H9 (cell line): ENCODE measurements around the gene CDH13. TPM values are rescaled to one million over a fixed set of nuclear protein-coding genes. Genes with fewer than 3 reads are reported as not detected.

Experiments used
- DNase-seq: peaks from one replicate; pipeline ENCODE4 v3.0.0-alpha.2; 2017
- H2AFZ ChIP-seq: one replicate; pipeline ENCODE4 v1.6.1; 2013; ENCODE audit warnings: mild to moderate bottlenecking, low read length, control low read depth, moderate library complexity
- H2AK5ac ChIP-seq: 2 replicates; pipeline ENCODE4 v1.6.1; 2013; ENCODE audit warnings: low read length, control low read depth, mixed read lengths; ENCODE audit not compliant: insufficient read length
- H2BK120ac ChIP-seq: one replicate; pipeline ENCODE4 v1.6.1; 2013; ENCODE audit warnings: low read depth, mild to moderate bottlenecking, low read length, control low read depth, inconsistent platforms; ENCODE audit not compliant: poor library complexity, severe bottlenecking
- H2BK12ac ChIP-seq: 2 replicates; pipeline ENCODE4 v1.6.1; 2013; ENCODE audit warnings: low read length, control low read depth, mixed read lengths, low read depth; ENCODE audit not compliant: insufficient read length
- H2BK15ac ChIP-seq: 2 replicates; pipeline ENCODE4 v1.6.1; 2013; ENCODE audit warnings: low read depth, low read length, control low read depth
- H2BK20ac ChIP-seq: one replicate; pipeline ENCODE4 v1.6.1; 2013; ENCODE audit warnings: low read depth, mild to moderate bottlenecking, low read length, control low read depth, inconsistent platforms; ENCODE audit not compliant: poor library complexity, severe bottlenecking
- H2BK5ac ChIP-seq: 2 replicates; pipeline ENCODE4 v1.6.1; 2013; ENCODE audit warnings: low read length, control low read depth, mixed read lengths; ENCODE audit not compliant: insufficient read length
- H3K14ac ChIP-seq: 2 replicates; pipeline ENCODE4 v1.6.1; 2013; ENCODE audit warnings: low read length, control low read depth; ENCODE audit not compliant: insufficient read depth
- H3K18ac ChIP-seq: 2 replicates; pipeline ENCODE4 v1.6.1; 2013; ENCODE audit warnings: low read depth, mild to moderate bottlenecking, mixed read lengths, low read length, control low read depth; ENCODE audit not compliant: insufficient read length
- H3K23ac ChIP-seq: 2 replicates; pipeline ENCODE4 v1.6.1; 2013; ENCODE audit warnings: low read length, control low read depth, mixed read lengths, low read depth; ENCODE audit not compliant: insufficient read length
- H3K23me2 ChIP-seq: 2 replicates; pipeline ENCODE4 v1.6.1; 2013; ENCODE audit warnings: low read depth, mild to moderate bottlenecking, mixed read lengths, low read length, control low read depth; ENCODE audit not compliant: insufficient read length, poor library complexity, severe bottlenecking
- H3K27ac ChIP-seq: 2 replicates; pipeline ENCODE4 v1.5.1; 2013; ENCODE audit warnings: low read length, control low read depth, mixed read lengths, low read depth; ENCODE audit not compliant: insufficient read length
- H3K27me3 ChIP-seq: 2 replicates; pipeline ENCODE4 v1.6.1; 2013; ENCODE audit warnings: low read length, control low read depth, inconsistent platforms; ENCODE audit not compliant: insufficient read depth
- H3K4ac ChIP-seq: 2 replicates; pipeline ENCODE4 v1.6.1; 2013; ENCODE audit warnings: low read depth, mild to moderate bottlenecking, control low read depth, inconsistent platforms, low read length, moderate library complexity
- H3K4me1 ChIP-seq: 2 replicates; pipeline ENCODE4 v1.6.1; 2013; ENCODE audit warnings: low read length, control low read depth, inconsistent platforms; ENCODE audit not compliant: insufficient read depth
- H3K4me2 ChIP-seq: 2 replicates; pipeline ENCODE4 v1.6.1; 2013; ENCODE audit warnings: low read length, control low read depth, mixed read lengths; ENCODE audit not compliant: insufficient read length, insufficient read depth
- H3K56ac ChIP-seq: 2 replicates; pipeline ENCODE4 v1.6.1; 2013; ENCODE audit warnings: low read depth, mild to moderate bottlenecking, mixed read lengths, low read length, control low read depth; ENCODE audit not compliant: insufficient read length
- H3K79me1 ChIP-seq: 2 replicates; pipeline ENCODE4 v1.6.1; 2013; ENCODE audit warnings: low read depth, mild to moderate bottlenecking, moderate library complexity, low read length, control low read depth, inconsistent platforms; ENCODE audit not compliant: insufficient read depth, poor library complexity, severe bottlenecking
- H3K79me2 ChIP-seq: 2 replicates; pipeline ENCODE4 v1.6.1; 2013; ENCODE audit warnings: low read length, control low read depth, inconsistent platforms; ENCODE audit not compliant: insufficient read depth
- H3K9ac ChIP-seq: 2 replicates; pipeline ENCODE4 v1.6.1; 2013; ENCODE audit warnings: low read length, control low read depth, mixed read lengths; ENCODE audit not compliant: insufficient read length; ENCODE audit errors: extremely low read depth
- H3K9me3 ChIP-seq: one replicate; pipeline ENCODE4 v1.6.1; 2013; ENCODE audit warnings: low read depth, low read length, inconsistent platforms; ENCODE audit not compliant: control insufficient read depth
- H3T11ph ChIP-seq: one replicate; pipeline ENCODE4 v1.6.1; 2013; ENCODE audit warnings: mild to moderate bottlenecking, low read length, control low read depth, inconsistent platforms
- H4K20me1 ChIP-seq: one replicate; pipeline ENCODE4 v1.6.1; 2013; ENCODE audit not compliant: control insufficient read depth, insufficient read length, insufficient read depth
- H4K5ac ChIP-seq: 2 replicates; pipeline ENCODE4 v1.6.1; 2013; ENCODE audit warnings: low read depth, mild to moderate bottlenecking, mixed read lengths, low read length, control low read depth; ENCODE audit not compliant: insufficient read length
- H4K8ac ChIP-seq: replicated peaks from 2 replicates; pipeline ENCODE4 v1.6.1; 2013; ENCODE audit warnings: low read length, control low read depth, mixed read lengths, low read depth; ENCODE audit not compliant: insufficient read length
- H4K91ac ChIP-seq: 2 replicates; pipeline ENCODE4 v1.6.1; 2013; ENCODE audit warnings: low read depth, mild to moderate bottlenecking, moderate library complexity, mixed read lengths, low read length, control low read depth; ENCODE audit not compliant: insufficient read length
- H3K27ac Mint-ChIP-seq, 3 experiments: 2 replicates in 2 of 3; 3 replicates in 1 of 3; pipeline ENCODE4 v1.8.0; 2020 to 2021; ENCODE audit warnings: mixed read lengths in 3 of 3, mild to moderate bottlenecking in 1 of 3, moderate library complexity in 1 of 3
- H3K27me3 Mint-ChIP-seq: 2 replicates; pipeline ENCODE4 v1.8.0; 2021; ENCODE audit warnings: low read depth, mild to moderate bottlenecking, moderate library complexity, mixed read lengths
- H3K36me3 Mint-ChIP-seq, 3 experiments: 2 replicates in 2 of 3; 3 replicates in 1 of 3; pipeline ENCODE4 v1.8.0; 2020 to 2021; ENCODE audit warnings: low read depth in 3 of 3, mixed read lengths in 3 of 3; ENCODE audit not compliant: insufficient read depth in 1 of 3
- H3K4me1 Mint-ChIP-seq, 2 experiments: 2 replicates each; pipeline ENCODE4 v1.8.0; 2020; ENCODE audit warnings: mixed read lengths in 2 of 2
- H3K4me3 Mint-ChIP-seq, 2 experiments: 2 replicates in 1 of 2; 3 replicates in 1 of 2; pipeline ENCODE4 v1.8.0; 2020 to 2021; ENCODE audit warnings: mild to moderate bottlenecking in 2 of 2, mixed read lengths in 2 of 2, moderate library complexity in 1 of 2
- H3K9me3 Mint-ChIP-seq, 2 experiments: 2 replicates in 1 of 2; 3 replicates in 1 of 2; pipeline ENCODE4 v1.8.0; 2020; ENCODE audit warnings: mild to moderate bottlenecking in 2 of 2, mixed read lengths in 2 of 2, moderate library complexity in 1 of 2
- WGBS: extraction: QIAGEN DNeasy Blood & Tissue Kit; methylation state at CpG from one replicate; pipeline ENCODE4 v1.1.7; 2013; ENCODE audit warnings: missing lambda C conversion rate, low lambda C conversion rate, mixed read lengths; ENCODE audit not compliant: insufficient read length; ENCODE audit errors: extremely low coverage; 5-methylcytosine and 5-hydroxymethylcytosine counted together
- total RNA-seq: library from RNA; stranded (reverse); gene quantifications from 2 replicates; pipeline ENCODE4 v1.2.1, GENCODE V29; 2021
- TF ChIP-seq, protein P1 (sequence below): fragments of 200-600 bp; sonication (generic); conservative IDR thresholded peaks from 3 replicates; pipeline ENCODE4 v1.8.0; 2021; ENCODE audit warnings: antibody characterized with exemption, mild to moderate bottlenecking

The CDH13 gene
- total RNA-seq, 1 experiment from 2014 or later: 1.5 TPM

DNA sequence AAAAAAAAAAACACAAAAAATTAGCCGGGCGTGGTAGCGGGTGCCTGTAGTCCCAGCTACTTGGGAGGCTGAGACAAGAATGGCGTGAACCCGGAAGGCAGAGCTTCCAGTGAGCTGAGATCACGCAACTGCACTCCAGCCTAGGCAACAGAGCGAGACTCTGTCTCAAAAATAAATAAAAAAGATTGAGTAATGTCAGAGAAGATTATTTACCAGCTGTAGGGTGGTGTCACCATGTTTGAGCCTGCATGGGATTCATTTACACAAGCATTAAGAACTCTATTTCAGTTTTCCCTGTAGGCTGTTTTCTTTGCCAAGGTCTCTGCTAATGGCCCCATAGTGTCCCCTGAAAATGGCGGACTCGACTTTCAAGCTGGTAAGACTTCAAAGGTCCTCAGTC is 575.0 kb downstream of the CDH13 start:
- Histone ChIP-seq H2BK120ac (no peak overlapping the region), H3T11ph (no peak overlapping the region), H4K91ac (no peak overlapping the region), H2BK5ac (no peak overlapping the region), H3K9ac (no peak overlapping the region), H3K79me2 (no peaks in the 10 kb centered on the region), H3K56ac (no peak overlapping the region), H2AK5ac (no peak overlapping the region), H3K4me1 (no peaks in the 10 kb centered on the region), H3K27ac (no peak overlapping the region), H2BK15ac (no peak overlapping the region), H2BK20ac (no peak overlapping the region), H3K18ac (no peak overlapping the region), H2BK12ac (no peak overlapping the region), H4K8ac (no peak overlapping the region), H3K27me3 (no peaks in the 10 kb centered on the region; the same call in 1 of the 2 replicates), H3K79me1 (no peaks in the 10 kb centered on the region), H3K23ac (no peak overlapping the region), H4K20me1 (no peaks in the 10 kb centered on the region), H4K5ac (no peak overlapping the region), H3K14ac (no peak overlapping the region), H3K9me3 (no peaks in the 10 kb centered on the region), H2AFZ (no peak overlapping the region), H3K23me2 (no peaks in the 10 kb centered on the region), H3K4ac (no peak overlapping the region), H3K4me2 (no peak overlapping the region)
- TF ChIP-seq, protein P1, sequence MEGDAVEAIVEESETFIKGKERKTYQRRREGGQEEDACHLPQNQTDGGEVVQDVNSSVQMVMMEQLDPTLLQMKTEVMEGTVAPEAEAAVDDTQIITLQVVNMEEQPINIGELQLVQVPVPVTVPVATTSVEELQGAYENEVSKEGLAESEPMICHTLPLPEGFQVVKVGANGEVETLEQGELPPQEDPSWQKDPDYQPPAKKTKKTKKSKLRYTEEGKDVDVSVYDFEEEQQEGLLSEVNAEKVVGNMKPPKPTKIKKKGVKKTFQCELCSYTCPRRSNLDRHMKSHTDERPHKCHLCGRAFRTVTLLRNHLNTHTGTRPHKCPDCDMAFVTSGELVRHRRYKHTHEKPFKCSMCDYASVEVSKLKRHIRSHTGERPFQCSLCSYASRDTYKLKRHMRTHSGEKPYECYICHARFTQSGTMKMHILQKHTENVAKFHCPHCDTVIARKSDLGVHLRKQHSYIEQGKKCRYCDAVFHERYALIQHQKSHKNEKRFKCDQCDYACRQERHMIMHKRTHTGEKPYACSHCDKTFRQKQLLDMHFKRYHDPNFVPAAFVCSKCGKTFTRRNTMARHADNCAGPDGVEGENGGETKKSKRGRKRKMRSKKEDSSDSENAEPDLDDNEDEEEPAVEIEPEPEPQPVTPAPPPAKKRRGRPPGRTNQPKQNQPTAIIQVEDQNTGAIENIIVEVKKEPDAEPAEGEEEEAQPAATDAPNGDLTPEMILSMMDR: no peak
- Mint-ChIP-seq H3K27me3 (peaks cover 2% of the 10 kb centered on the region), H3K36me3 (no peaks in the 10 kb centered on the region; a peak in 1 of 7 replicates), H3K4me3 (no peak overlapping the region), H3K9me3 (no peaks in the 10 kb centered on the region; a peak in 1 of 5 replicates), H3K4me1 (no peaks in the 10 kb centered on the region), H3K27ac (no peak overlapping the region)
- DNase-seq: no peak
- no CpG with 5 or more reads among the region's 9 CpGs for WGBS
